Heart left ventricle (tissue), 16 donors: ENCODE results near the gene GATA5. TPM values are rescaled to one million over a fixed set of nuclear protein-coding genes. Genes with fewer than 3 reads are reported as not detected.

ENCODE experiments used
- ATAC-seq, 4 donors: fragments of 200-7000 bp; cut with Tn5 transposase; one replicate each; pipeline ENCODE4 v1.9.1; 2020 to 2022; ENCODE audit warnings: moderate library complexity in 4 of 4, mild to moderate bottlenecking in 3 of 4, moderate number of reproducible peaks in 1 of 4
- DNase-seq, 5 donors: peaks; one replicate each; pipeline ENCODE4 v3.0.0-alpha.2; 2020
- H3K27ac ChIP-seq, 12 donors: fragments of 200-600 bp; sonication (generic) in 4 of 12; one replicate each; pipeline versions ENCODE4 v1.5.0 to v1.8.0; 2016 to 2022; ENCODE audit warnings: mild to moderate bottlenecking in 2 of 12
- H3K27me3 ChIP-seq, 9 donors: fragments of 200-600 bp; sonication (generic) in 2 of 9; one replicate each; pipeline versions ENCODE4 v1.5.1 to v1.8.0; 2016 to 2022; ENCODE audit warnings: mild to moderate bottlenecking in 3 of 9
- H3K36me3 ChIP-seq, 9 donors: fragments of 200-600 bp; sonication (generic) in 2 of 9; one replicate each; pipeline versions ENCODE4 v1.5.0 to v1.8.0; 2018 to 2022; ENCODE audit warnings: mild to moderate bottlenecking in 2 of 9
- H3K4me1 ChIP-seq, 12 donors: fragments of 200-600 bp; sonication (generic) in 4 of 12; one replicate each; pipeline versions ENCODE4 v1.5.0 to v1.8.0; 2016 to 2022; ENCODE audit warnings: mild to moderate bottlenecking in 3 of 12
- H3K4me3 ChIP-seq, 12 donors: fragments of 200-600 bp; sonication (generic) in 4 of 12; one replicate each; pipeline versions ENCODE4 v1.5.0 to v1.8.0; 2017 to 2022; ENCODE audit warnings: mild to moderate bottlenecking in 9 of 12, moderate library complexity in 4 of 12
- H3K9me3 ChIP-seq, 12 donors: fragments of 200-600 bp; sonication (generic) in 4 of 12; one replicate each; pipeline versions ENCODE4 v1.5.0 to v1.8.0; 2016 to 2022; ENCODE audit warnings: mild to moderate bottlenecking in 1 of 12
- POLR2A ChIP-seq, 2 donors: fragments of 450-650 bp; IDR thresholded peaks; one replicate each; pipeline ENCODE4 v1.6.1; 2017; ENCODE audit warnings: antibody characterized with exemption in 2 of 2, mild to moderate bottlenecking in 2 of 2, moderate library complexity in 2 of 2
- WGBS, 4 donors: extraction: QIAGEN DNeasy Blood & Tissue Kit in 2 of 4; methylation state at CpG; one replicate each; pipeline versions ENCODE4 v1.1.5 to v1.1.7; 2013 to 2018; 5-methylcytosine and 5-hydroxymethylcytosine counted together
- intact Hi-C, 10 donors: fragments of 100-400 bp; cut with DNase I; formaldehyde crosslinking; loops; one replicate each; pipeline versions ENCODE4 v1.11.1 to v1.14.2; 2022
- polyA plus RNA-seq, 2 donors: library from polyadenylated mRNA; stranded (reverse); fragments of 200-250 nt; gene quantifications; one replicate each; pipeline ENCODE4 v1.2.3, GENCODE V29; 2013
- total RNA-seq, 9 donors: library from RNA; depleted of rRNA in 2 of 9; stranded (reverse); fragments of >200 nt in 2 of 9; fragmentation: NEBNext Ultra II Directional in 3 of 9; extraction: Animal tissue kit (Norgen Biotek cat#: 25700) in 3 of 9; gene quantifications; one replicate each; pipeline versions ENCODE4 v1.1.0 to v1.2.4, GENCODE V29; 2016 to 2023
- TF ChIP-seq, protein P1 (sequence below), 12 donors: fragments of 200-600 bp; sonication (generic) in 4 of 12; IDR thresholded peaks; one replicate each; pipeline versions ENCODE4 v1.5.0 to v1.8.0; 2018 to 2022; ENCODE audit warnings: antibody characterized with exemption in 12 of 12, mild to moderate bottlenecking in 5 of 12
- donor health status: ischemic (EF 13 %, LVEDD 7.1; RV severe dilation, severe dysfunction).
- donor health status: healthy with polysubstance abuse.
- donor health status: DM: no; HTN: yes; CAD: no.
- donor health status: DM: no; HTN: no; CAD: no.
- donor health status: ischemic (EF 25% LVEDD 6.9; RV normal size, moderate dysfunction).
- donor health status: ischemic (EF 25% LVEDD 5.7; RV mildly dilated, moderate dysfunction).
- donor health status: healthy.
- donor health status: DM: yes; HTN: yes; CAD: no.
- donor health status: ischemic (EF 35%, LVEDD 5.7; RV mildly dilated, moderate dysfunction).
- donor health status: nonischemic (EF 11% LVEDD 7.7; RV severe dilation, severe dysfunction).
- donor health status: DM: yes; HTN: yes; CAD: no.
- donor health status: PGD.
- donor health status: ischemic (EF 29% LVEDD 5.4; RV normal size, mild dysfunction).
- donor health status: nonischemic (EF 23%, LVEDD 6.1; RV moderate dilation, normal function).

Gene GATA5
- total and polyA plus RNA-seq, 11 donors: 0.21 to 7.4 (median 0.98) TPM

DNA sequence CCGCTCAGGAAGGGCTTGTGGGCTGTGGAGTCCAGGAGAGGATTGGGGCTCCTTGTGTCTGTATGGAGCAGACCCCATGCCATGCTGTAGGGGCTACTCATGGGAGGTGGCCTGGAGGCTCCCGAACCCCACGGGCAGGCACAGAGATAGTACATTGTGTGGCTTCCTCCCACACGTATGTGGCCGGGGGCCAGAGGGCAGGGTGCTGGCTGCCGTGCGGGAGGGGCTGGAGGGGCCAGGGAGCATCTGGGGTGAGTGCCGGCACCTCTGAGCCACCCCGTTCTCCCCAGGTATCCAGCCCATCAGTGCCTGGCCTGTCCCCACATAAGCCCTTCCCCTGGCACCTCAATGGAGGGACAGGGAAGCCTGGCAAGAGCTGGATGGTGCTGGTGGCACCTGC is 56.0 kb downstream of the GATA5 start:
- Histone ChIP-seq H3K27me3 (peaks cover 0 to 18% (median 7%) of the 10 kb centered on the region in 9 donors), H3K9me3 (no peaks in the 10 kb centered on the region), H3K36me3 (no peaks in the 10 kb centered on the region), H3K4me3 (no peak overlapping the region), H3K27ac (no peak overlapping the region), H3K4me1 (peaks cover 0 to 2% (median 0%) of the 10 kb centered on the region in 12 donors)
- DNase-seq: no peak
- WGBS, 4 donors: 66 to 83% (median 75%) methylated on average over 8 to 9 of the region's 9 CpGs
- TF ChIP-seq POLR2A (IDR thresholded peaks at IDR 0.05): no peak
- TF ChIP-seq, protein P1, sequence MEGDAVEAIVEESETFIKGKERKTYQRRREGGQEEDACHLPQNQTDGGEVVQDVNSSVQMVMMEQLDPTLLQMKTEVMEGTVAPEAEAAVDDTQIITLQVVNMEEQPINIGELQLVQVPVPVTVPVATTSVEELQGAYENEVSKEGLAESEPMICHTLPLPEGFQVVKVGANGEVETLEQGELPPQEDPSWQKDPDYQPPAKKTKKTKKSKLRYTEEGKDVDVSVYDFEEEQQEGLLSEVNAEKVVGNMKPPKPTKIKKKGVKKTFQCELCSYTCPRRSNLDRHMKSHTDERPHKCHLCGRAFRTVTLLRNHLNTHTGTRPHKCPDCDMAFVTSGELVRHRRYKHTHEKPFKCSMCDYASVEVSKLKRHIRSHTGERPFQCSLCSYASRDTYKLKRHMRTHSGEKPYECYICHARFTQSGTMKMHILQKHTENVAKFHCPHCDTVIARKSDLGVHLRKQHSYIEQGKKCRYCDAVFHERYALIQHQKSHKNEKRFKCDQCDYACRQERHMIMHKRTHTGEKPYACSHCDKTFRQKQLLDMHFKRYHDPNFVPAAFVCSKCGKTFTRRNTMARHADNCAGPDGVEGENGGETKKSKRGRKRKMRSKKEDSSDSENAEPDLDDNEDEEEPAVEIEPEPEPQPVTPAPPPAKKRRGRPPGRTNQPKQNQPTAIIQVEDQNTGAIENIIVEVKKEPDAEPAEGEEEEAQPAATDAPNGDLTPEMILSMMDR (IDR thresholded peaks at IDR 0.05): no peak
- intact Hi-C loops: loop anchor here in 5 of 10 donors (10.0 kb wide), 2 partner anchors 75 to 195 kb away; no protein-coding TSS in a partner anchor
- no peak for ATAC-seq

DNA sequence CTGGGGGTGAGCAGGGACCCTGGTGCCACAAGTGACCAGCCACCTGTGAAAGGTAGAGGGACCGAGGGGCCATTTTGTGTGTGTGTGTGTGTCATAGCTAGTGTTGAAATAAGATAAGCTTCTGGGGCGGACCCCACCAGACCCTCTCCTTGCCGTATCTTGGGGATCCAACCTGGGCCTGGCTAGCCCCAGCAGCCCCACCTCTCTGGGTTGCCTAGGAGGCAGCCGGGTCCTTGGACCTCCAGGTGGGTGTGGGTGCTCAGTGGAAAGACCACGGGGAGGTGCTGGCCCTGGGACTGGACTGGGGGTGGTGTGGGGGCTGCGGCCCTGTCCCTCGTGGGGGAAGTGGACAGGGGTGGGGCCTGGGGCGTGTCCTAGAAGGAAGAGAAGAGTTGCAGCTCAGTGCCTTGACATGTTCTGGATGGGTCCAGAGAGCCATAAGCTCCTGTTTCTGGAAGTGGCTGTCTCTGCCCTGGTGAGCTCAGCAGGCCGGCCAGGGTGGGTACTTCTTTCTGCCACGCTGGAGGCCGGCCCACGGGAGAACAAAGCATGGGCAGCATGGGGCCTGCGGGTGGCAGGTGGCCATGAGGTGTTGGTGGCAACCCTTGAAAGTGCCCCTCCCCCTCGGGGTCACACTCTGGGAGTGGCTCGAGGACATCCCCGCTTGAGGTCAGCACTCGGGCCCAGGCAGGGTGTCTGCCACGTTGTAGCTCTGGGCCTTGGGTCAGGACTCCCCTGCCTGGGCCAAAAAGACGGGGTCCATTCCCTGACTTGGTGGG is 56.9 kb downstream of the GATA5 start:
- DNase-seq (no peak), ATAC-seq (no peak)
- TF ChIP-seq, protein P1 (IDR thresholded peaks at IDR 0.05): no peak
- TF ChIP-seq POLR2A (IDR thresholded peaks at IDR 0.05): no peak
- Histone ChIP-seq H3K36me3 (no peaks in the 10 kb centered on the region), H3K4me1 (no peaks in the 10 kb centered on the region), H3K4me3 (no peak overlapping the region), H3K27ac (no peak overlapping the region), H3K9me3 (no peaks in the 10 kb centered on the region), H3K27me3 (peaks cover 0 to 10% (median 0%) of the 10 kb centered on the region in 9 donors)
- WGBS, 4 donors: 73 to 83% (median 77%) methylated on average over 10 to 19 of the region's 19 CpGs
- intact Hi-C loops: loop anchor here in 4 of 10 donors (10.0 kb wide), 2 partner anchors 76 to 196 kb away; no protein-coding TSS in a partner anchor

DNA sequence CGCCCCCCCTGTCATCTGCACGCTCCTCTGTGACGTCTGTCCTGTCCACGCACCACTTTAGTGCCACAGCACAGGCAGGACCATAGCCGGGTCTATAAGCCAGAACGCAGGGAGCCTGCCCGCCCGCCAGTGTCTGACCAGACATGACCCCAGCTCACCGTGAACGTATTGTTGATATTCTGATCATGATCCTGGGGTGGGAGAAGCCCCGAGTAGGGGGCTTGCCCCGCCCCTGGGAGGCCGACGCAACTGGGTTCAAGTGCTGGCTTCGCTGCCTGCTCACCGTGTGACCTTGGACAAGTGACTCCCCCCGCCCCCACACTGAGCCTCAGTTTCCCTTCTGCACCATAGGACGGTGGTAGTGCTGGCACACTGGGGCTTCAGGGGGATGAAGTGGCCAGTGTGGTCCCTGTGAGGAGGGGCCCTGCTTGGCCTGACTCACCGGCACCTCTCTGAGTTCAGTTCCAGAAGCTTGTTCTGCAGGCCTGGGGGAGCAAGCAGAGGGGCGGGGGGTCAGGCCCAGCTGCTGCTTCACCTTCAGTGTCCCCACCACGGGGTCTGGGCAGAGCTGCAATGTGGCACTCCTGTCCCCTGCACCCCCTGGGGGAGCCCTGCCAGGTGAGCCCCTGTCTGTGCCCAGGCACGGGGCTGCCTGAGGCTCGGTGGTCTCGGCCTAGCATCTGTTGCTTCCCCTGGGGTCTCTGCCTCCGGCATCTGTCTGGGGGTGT is 57.6 kb downstream of the GATA5 start:
- H3K36me3 ChIP-seq: no peaks in the 10 kb centered on the region
- ATAC-seq (no peak), DNase-seq (no peak)
- 66 to 80% (median 78%) methylated on average over 20 to 25 of the region's 25 CpGs for WGBS, 4 donors
- no peaks in the 10 kb centered on the region for H3K4me1 ChIP-seq
- TF ChIP-seq, protein P1 (IDR thresholded peaks at IDR 0.05): no peak
- no peak for TF ChIP-seq POLR2A (IDR thresholded peaks at IDR 0.05)
- H3K27me3 ChIP-seq: peaks cover 0 to 4% (median 0%) of the 10 kb centered on the region in 9 donors
- H3K9me3 ChIP-seq: no peaks in the 10 kb centered on the region
- H3K4me3 ChIP-seq: no peak overlapping the region
- intact Hi-C loops: loop anchor here in 4 of 10 donors (10.0 kb wide), 2 partner anchors 77 to 197 kb away; no protein-coding TSS in a partner anchor
- no peak overlapping the region for H3K27ac ChIP-seq
